GM19397 (cell line): ENCODE results near the gene XAB2.

Source experiments
- ATAC-seq: cut with Tn5 transposase; IDR thresholded peaks from one replicate; pipeline ENCODE4 v1.9.1; 2021; ENCODE audit warnings: mild to moderate bottlenecking, moderate library complexity; ENCODE audit not compliant: unreplicated experiment

XAB2 gene

DNA sequence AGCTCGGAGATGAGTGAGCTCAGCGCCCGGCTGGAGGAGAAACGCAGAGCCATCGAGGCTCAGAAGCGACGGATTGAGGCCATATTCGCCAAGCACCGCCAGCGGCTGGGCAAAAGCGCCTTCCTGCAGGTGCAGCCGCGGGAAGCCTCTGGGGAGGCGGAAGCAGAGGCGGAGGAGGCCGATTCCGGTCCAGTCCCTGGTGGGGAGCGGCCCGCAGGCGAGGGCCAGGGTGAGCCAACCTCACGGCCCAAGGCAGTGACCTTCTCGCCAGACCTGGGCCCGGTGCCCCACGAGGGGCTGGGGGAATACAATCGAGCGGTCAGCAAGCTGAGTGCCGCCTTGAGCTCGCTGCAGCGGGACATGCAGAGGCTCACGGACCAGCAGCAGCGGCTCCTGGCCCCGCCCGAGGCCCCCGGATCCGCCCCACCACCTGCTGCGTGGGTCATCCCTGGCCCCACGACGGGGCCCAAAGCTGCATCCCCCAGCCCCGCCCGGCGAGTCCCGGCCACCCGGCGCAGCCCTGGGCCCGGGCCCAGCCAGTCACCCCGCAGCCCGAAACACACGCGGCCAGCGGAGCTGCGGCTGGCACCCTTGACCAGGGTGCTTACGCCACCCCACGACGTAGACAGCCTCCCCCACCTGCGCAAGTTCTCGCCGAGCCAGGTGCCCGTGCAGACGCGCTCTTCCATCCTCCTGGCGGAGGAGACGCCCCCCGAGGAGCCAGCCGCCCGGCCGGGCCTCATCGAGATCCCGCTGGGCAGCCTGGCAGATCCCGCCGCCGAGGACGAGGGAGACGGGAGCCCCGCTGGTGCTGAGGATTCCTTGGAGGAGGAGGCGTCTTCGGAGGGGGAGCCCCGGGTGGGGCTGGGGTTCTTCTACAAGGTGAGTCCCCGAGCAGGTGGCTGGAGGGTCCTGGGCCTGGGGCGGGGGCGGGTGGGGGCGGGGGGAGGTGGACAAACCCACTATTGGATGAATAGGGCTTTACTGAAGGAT lies 16.8 kb downstream of the XAB2 start:
- no peak for ATAC-seq

DNA sequence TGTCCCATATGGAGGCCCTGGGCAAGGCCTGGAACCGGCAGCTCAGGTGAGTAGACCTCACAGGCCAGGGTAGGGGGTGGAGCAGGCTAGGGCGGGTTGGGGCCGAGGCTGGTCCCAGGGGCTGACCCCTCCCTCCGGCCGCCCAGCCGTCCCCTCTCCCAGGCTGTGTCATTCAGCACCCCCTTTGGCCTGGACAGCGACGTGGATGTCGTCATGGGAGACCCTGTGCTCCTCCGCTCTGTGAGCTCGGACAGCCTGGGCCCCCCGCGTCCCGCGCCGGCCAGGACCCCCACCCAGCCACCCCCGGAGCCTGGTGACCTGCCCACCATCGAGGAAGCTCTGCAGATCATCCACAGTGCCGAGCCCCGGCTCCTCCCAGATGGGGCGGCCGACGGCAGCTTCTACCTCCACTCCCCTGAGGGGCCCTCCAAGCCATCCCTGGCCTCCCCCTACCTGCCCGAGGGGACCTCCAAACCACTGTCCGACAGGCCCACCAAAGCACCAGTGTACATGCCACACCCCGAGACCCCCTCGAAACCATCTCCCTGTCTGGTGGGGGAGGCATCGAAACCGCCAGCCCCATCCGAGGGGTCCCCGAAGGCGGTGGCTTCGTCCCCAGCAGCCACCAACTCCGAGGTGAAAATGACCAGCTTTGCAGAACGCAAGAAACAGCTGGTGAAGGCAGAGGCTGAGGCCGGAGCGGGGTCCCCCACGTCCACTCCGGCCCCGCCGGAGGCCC lies 17.6 kb downstream of the XAB2 start:
- ATAC-seq = no peak

DNA sequence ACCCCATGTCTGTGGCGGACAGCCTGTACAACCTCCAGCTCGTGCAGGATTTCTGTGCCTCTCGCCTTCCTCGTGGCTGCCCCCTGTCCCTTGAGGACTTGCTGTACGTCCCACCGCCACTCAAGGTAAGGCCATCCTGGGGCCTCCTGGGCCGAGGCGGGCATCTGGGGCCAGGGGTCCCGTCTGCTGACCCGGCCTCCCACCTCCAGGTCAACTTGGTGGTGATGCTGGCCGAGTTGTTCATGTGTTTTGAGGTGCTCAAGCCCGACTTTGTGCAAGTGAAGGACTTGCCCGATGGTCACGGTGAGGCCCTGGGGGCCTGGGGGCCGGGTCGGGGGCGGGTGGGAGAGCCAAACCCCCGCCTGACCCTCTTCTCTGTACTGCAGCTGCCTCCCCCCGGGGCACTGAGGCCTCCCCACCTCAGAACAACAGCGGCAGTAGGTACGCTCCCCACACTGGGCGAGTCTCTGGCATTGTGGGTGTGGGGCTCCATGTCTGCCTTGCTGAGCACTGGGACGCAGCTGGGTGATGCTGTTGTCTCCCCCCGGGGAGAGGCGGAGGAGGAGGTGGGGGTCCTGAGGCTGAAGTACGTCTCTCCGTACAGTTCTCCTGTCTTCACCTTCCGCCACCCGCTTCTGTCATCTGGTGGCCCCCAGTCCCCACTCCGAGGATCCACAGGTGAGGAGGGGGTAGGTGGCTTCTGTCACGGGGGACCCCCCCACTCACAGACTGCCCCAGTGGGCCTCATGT lies 18.7 kb downstream of the XAB2 start:
- ATAC-seq = no peak

DNA sequence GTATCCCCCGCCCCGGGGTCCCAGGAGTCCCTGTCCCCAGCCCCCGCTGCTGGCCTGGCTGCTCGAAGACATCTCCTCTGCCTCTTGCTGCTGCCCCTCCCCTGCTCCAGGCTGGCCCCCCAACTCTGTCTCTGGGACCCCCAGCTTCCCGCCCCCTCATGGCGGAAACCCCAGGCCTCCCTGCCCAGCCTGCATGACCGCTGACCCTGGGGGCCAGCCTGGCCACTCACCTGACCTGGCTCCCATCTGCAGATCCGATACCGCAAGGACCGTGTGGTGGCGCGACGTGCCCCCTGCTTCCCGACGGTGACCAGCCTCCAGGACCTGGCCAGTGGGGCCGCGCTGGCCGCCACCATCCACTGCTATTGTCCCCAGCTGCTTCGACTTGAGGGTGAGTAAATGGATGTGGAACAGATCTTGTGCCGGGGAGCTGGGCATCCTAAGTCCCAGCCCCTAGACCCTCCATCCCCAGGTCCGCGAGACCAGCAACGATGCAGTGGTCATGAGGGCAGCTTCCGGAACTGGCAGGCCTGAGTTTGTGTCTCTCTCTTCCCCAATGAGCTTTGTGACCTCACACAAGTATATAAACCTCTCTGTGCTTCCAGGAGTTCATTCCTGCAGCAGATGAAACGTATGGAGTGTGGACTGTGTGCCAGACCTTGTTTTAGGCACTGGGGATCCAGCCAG lies 21.3 kb downstream of the XAB2 start:
- no peak for ATAC-seq

DNA sequence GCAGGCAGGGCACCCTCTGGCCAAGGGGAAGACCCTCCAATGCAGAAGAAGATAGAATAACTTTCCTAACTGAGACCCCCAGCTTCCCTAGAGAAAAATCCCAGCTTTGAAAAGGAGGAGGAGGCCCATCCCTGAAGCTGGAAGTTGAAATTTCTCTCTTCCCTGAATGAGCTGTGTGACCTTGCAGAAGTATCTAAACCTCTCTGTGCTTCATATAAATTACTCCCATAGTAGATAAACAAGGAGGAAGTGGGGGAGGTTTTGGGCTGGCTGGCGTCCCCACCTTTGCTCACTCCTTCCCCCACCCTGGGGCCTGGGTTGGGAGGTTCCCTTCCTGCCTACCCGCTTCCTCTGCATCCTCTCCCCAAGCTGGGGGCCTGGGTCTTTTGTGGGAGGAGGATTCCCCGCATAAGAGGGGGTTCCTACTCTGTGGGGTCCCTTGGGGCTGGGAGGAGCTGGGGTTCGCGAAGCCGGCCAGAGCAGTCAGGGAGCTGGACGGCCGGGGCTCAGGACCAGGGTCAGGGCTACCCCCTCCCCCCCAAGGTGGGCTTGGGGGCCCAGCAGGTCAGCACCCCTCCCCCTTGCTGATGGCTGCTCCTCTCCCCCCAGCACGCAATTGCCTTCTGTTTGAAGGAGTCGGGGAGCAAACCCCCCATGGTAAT lies 22.0 kb downstream of the XAB2 start:
- ATAC-seq = no peak

DNA sequence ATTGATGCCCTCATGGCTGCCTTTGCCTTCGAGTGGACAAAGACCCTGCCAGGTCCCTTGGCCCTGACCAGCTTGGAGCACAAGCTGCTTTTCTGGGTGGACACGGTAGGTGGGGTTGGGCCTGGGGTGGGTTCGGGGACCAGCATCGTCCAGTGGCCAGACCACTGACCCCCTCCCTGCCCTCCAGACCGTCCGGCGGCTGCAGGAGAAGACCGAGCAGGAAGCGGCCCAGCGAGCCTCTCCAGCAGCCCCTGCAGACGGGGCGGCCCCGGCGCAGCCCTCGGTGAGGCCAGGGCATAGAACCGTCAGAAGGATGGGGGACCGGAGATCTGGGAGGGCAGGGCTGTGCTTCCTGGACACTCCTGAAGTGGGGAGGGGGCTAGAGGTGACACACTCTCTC lies 23.1 kb downstream of the XAB2 start:
- no peak for ATAC-seq

DNA sequence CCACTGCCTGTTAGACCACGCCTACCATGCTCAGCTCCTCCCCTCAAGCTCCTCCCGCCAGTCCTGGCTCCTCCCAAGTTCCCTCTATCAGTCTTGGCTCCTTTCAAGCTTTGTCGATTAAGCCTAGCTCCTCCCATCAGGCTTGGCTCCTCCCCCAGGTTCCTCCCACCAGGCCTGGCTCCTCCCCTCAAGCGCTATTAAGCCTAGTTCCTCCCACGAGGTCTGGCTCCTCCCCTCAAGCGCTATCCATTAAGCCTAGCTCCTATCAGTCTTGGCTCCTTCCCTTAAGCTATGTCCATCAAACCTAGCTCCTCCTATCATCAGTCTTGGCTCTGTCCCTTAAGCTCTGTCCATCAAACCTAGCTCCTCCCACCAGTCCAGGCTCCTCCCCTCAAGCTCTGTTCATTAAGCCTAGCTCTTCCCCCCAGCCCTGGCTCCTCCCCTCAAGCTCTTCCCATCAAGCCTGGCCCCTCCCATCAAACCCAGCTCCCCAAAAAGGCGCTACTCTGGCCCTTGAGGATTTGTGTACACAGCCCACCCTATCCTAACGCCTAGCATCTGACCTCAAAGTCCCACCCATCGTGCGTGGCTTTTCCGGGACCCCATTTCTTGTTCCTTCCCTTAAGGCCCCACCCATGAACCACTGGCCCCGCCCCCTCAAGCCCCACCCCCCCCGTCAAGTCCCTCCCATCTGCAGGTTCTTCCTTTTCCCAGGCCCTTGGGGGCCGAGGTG lies 23.7 kb downstream of the XAB2 start:
- ATAC-seq = no peak

DNA sequence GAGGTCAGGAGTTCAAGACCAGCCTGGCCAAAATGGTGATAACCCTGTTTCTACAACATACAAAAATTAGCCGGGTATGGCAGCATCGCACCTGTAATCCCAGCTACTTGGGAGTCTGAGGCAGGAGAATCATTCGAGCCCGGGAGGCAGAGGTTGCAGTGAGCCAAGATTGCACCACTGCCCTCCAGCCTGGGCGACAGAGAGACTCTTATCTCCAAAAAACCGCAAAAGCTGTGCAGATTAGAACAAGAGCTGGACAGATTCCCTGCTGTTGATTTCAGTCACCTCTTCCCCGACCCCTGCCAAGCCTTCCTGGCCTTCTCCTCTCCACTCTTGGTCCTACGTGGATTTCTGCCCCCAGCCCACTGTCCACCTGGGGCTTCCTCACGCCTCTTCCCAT lies 25.4 kb downstream of the XAB2 start:
- ATAC-seq = no peak

DNA sequence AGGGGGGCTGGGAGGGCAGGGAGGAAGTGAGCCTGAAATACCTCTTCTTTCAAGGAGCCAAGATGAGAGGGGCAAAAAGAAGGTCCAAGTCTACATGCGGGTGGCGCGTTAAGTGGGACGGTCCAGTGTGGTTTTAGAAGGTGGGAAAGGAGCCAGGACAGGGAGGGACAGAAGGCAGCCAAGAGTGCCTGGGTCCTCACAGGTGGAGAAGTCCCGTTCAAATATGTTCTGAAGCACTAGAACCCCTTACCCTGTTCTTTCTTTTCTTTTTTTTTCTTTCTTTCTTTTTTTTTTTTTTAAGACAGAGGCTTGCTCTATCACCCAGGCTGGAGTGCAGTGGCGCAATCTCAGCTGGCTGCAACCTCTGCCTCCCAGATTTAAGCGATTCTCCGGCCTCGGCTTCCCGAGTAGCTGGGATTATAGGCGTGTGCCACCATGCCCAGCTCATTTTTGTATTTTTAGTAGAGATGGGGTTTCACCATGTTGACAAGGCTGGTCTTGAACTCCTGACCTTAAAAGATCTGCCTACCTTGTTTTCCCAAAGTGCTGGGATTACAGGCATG lies 26.3 kb downstream of the XAB2 start:
- no peak for ATAC-seq

DNA sequence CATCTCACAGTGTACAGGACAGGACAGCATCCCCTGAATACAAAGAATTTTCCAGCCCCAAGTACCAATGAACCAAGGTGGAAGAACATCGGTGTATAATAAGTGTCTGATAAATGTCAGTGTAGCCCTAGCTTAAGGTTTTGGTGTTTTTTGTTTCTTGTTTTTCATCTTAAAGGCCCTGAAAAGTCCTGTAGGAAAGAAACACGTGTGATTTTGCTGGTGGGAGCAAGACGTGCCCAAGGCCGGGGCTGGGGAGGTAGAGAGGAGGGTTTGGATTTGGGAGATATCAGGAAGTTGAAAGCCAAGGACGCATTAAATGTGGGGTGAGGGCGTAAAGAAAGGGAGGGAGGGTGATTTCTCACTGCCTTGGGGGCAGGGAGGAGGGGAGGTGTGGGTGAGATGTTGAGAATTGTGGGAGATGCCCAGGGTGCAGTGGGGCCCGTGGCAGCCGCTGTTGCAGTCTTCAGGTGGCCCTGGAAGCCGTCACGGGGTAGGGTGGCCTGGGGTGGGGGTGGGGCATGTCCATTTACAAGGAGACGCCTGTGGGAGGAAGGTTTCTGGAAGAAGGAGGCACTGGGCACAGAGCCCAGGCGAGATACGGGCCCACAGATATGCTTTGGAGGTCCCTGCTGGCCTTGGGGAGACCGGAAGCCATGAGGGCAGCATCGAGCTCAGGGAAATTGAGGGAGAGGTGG lies 27.0 kb downstream of the XAB2 start:
- ATAC-seq = no peak

DNA sequence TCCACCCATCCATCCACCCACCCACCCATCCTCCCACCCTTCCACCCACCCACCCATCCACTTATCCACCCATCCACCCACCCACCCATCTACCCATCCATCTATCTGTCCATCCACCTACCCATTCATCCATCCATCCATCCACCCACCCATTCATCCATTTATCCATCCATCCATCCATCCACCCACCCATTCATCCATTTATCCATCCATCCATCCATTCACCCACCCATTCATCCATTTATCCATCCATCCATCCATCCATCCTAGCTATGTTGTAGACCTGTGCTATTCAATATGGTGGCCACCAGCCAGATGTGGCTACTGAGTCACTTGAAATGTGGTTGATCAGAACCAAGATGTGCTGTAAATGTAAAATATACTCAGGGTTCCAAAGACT lies 28.6 kb downstream of the XAB2 start:
- no peak for ATAC-seq

DNA sequence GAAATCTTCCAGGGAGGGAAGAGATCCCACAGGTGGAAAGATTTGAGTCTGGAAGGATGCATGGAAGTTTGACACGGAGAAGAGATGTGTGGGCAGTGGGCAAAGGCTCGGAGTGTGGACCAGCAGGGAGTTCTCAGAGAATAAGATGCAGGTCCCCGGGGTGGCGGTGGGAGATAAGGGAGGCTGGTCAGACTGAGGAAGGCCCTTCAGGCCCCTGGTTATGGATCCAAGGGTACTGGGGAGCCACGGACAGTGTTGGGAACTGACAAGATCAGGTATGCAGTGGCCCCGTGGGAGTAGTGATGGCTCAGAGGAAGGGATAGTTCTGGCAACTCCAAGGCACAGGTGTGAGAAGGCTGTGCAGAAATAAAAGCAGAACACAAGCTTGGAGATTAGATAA lies 31.2 kb downstream of the XAB2 start:
- ATAC-seq = no peak

DNA sequence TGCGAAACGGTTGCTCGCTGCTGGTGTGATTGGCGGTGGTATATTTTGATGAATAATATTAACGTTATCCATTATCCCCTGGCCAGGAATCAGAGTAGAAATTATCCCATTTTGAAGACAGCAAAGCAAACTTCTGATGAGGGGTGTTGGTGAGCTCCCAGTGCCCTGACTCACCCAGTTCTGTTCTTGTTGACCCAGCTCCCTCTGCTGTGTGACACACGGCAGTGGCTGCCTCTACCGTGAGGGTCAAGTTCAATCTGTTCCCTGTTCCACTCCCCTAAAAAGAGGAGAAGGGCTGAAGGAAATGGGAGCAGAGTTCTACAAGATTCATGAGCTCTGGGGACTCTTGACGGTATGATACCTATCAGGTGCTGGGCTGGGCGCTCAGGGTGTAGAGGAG lies 31.7 kb downstream of the XAB2 start:
- ATAC-seq = no peak

DNA sequence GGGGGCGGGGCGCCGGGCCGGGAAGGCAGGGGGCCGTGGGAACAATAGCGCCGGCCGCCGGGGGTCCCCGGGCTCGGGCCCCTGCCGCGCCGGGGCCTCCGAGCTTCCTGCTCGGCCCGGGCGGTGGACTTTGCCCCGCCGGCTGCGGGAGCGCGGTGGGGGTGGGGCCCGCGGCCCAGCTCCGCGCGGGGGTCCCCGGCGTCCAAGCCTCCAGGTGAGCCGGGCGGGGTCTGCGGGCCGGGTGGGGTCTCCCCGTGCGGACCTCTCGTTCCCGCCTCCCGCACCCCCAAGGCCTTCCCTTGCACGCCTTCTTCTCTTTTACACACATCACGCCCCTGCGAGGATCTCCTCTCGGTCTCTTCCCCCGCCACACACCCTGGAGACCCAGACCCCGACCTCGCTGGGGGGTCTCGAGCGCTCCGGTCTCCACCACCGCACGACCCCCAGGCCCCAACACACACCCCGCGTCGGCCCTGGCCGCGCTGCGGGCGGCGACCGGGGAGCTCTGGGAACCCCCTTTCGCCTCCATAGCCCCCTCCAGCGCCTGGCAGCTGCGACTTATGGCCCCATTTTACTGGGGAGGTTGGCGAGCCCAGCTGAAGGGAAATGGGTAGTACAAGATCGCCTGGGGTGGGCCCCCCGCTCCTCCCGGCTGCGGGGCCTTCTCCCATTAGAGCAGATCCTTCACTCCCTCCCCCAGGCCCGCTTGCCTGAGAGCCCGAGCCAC lies 33.0 kb downstream of the XAB2 start:
- ATAC-seq = no peak

DNA sequence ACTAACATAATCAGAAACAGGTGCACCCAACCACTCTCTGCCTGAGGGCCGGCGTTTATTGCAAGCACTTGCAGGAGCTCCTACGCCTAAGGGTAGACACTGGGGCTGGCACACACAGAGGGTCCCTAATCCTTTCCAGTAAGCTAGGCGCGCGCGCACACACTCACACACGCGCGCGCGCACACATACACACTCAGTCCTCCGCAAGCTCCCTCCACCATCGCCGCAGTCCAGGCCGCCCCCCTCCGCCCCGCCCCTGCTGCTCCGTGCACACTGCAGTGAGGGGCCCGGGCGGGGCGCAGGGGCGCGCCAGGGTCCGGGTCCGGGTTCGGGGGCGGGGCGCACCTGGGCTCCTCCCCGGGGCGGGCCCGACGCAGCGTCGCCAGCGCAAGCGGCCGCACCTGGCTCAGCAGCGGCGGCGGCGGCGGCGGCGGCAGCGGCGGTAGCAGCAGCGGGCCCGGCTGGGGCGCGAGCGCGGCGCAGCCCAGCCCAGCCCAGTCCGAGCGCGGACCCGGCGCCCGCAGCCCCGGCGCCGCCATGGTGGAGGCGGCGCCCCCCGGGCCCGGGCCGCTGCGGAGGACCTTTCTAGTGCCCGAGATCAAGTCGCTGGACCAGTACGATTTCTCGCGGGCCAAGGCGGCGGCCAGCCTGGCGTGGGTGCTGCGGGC lies 33.7 kb downstream of the XAB2 start, which contains the start of gene CAMSAP3:
Gene CAMSAP3, plus strand, starts transcription at position 398 of the 668 bp plus-strand sequence. Its CDS starts 140 bp downstream, at position 538.
- ATAC-seq = peak; percentile 60

DNA sequence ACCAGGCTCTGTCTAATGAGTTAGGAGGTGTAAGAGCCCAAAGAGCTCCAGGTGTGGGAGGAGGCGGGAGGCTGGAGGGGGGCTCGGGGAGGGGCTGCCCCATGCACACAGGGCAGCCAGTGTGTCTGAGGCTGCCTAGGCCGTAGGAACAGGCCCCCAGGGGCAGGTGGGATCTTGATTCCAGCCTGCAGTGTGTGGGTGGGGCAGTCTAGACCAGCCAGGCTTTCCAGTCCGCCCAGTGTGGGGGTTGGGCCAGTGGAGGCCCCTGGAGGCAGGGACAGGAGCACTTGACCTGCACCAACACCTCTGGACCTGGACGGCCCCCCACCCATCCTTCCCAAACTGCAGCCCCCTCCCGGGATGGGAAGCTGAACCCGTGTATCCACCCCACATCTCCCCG lies 39.1 kb downstream of the XAB2 start:
- ATAC-seq = no peak

DNA sequence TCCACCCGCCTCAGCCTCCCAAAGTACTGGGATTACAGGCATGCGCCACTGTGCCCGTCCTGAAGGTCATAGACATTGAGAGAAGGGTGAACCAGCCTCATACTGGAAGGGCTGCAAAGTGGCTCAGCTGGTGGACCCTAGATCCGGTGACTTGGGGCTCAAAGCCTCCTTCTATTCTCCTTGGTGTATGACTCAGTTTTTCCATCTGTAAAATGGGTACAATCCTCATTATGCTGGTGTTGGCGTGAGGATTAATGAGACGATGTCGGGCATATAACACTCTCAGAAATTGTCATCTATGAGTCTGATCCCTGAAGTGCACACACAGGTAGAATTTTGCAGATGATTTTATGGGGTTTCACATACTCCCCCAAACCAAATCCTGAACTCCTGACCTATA lies 39.5 kb downstream of the XAB2 start:
- ATAC-seq = no peak
